HK-2 (cell line): ENCODE results near the gene CARTPT.

Experiments
- DNase-seq: peaks from one replicate; pipeline ENCODE4 v3.0.0-alpha.2; 2018; ENCODE audit not compliant: unreplicated experiment

Gene CARTPT

DNA sequence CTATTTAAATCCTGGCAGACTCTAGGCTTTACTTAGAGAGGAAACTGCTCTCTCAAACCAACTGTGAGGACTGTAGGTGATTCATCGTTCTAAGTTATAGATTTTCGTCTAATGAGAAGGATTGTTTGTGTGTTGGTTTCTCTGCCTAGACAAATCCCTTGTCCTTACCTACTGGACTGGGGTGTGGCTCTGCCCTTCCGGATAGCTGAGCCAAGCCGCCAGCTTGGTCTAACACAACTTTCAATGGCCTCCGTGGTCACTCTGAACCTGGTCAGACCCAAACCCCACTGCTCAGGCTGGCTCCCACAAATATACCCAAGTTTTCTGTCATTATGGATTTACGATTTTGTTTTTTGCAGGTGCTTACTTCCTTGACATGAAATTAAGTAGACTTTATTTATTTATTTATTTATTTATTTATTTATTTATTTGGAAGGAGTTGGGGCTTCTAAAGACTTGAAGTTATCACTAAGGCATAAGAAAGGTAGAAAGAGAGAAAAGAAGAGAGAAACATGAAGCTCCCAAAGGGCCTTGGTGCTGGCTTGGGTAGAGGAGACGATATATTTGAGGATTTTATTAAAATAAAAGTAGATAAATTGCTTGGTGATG, 19.0 kb downstream of the CARTPT start:
- DNase-seq, result no peak

DNA sequence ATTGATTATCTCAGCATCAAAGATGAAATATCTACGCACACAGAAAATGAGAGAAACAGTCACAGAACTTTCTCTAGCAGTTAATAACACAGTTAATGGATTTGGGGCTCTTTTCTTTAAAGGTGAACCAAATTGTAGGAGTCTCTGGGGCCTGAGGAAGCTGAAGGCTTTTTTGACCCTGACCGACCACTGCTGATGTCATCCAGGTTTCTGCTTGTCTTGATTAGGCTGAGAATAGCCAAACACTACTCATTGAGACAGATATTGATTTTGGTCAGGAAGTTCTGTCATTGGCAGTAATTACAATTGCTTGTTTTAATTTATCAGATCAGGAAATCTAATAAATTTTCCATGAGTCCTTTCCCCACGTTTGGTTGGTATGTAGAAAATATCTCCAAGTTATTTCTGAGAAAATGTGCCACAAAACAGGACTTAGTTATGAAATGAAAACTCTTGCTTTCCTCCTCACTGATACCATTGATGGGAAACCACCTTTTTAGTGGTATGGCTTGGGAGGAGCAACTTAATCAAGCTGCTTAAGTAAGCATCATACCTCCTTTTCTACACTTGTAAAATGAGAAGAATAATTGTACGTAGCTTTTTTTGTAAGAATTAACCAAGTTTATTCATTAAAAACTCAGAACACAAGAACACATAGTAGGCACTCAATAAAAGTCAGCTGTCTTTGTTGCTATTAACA, 19.7 kb downstream of the CARTPT start:
- no peak for DNase-seq

GRCh38 chr5:71740015-71740753, 21.1 kb downstream of the CARTPT start:
- no peak for DNase-seq

DNA sequence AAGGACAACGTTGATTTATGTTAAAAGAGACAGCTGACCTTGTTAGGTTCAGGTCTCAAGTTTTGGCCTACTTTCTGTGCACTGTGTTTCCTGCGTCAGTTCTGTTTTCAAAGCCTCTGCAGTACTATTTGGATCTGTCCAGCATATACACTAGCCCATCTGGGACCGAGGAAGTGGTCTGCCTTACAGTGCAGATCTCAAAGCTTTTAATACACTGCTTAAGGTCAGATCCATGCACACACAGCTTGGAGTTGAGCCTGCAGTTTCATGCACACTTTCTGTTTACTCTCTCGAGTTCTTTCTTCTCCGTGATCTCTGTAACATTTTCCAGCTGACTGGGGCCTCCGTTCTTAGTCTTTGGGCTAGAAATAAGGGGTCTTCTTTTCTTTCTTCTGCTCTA, 24.1 kb downstream of the CARTPT start:
- no peak for DNase-seq

- no peak for DNase-seq
Measured at GRCh38 chr5:71744009-71744790, 25.1 kb downstream of the CARTPT start.

DNA sequence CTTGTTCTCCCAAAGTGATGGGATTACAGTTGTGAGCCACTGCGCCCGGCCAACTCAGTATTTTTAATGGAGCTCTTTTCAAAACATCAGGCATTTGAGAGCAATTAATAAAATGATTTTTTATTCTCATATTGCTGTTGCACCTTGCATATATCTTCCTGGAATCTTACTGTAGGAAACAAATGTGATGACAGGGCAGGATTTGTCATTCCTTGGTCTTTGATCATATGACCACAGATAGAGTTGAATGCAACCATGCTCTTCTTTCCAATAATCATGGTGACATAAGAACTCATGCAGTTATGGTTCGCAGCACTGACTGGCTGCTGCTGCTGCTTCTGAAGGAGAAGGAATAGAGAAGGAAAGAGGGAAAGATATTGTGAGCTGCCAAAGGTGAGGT, 28.1 kb downstream of the CARTPT start:
- no peak for DNase-seq

- no peak for DNase-seq
Measured at GRCh38 chr5:71748360-71748759, 29.3 kb downstream of the CARTPT start.

DNA sequence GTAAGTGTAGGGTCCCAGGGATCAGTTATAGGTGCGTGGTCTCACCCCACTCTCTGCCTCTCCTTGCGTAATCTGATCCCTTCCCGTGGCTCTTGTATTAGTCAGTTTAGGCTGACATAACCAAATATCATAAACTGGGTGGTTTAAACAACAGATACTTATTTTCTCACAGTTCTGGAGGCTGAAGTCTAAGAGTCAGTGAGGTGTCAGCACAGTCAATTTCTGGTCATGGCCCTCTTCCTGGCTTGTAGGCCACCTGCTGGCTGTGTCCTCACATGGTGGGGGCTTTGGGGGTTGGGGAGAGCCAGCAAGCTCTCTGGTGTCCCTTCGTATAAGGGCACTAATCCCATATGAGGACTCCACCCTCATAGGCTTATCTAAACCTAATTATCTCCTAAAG, 32.3 kb downstream of the CARTPT start:
- DNase-seq, result no peak

- DNase-seq, result no peak
Measured at GRCh38 chr5:71752441-71753190, 33.5 kb downstream of the CARTPT start.

DNA sequence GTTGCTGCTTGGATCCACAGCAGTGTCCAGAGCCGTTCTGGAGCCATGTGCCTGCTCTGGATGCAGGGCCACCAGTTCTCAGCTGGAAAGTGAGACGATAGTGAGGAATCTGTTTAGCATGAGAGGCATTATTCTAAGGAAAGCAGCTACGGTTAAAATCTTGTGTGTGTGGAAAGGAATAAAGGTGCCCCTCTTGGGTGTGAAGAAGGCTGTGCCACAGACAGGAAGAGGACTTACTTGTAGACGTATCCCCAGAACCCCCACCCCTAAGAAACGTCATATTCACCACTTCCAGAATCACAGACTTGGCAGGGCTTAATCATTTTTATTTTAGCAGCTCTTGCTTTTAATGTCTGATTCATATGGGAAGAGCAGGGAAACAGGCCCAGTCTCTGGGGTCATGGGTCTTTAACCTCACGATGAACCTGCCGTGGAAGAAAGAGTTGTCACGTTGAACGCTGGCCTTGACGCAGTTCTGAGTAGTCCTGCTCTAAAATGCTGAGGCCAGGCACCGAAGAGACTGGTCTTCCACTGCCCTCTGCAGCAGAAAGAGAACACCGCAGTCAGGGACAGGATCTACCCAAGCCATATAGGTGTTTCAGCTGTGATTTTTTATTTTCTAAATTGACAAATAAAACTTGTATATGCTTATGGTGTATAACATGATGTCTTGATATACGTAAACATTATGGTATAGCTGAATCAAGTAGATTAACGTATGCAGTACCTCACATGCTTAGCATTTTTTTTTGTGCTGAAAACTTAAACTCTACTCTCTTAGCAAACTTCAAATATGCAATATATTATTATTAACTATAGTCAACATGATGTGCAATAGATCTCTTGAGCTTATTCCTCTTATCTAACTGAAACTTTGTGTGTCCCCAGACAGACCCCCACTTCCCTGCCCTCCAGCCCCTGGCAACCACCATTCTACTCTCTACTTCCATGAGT, 38.8 kb downstream of the CARTPT start:
- DNase-seq, result peak; percentile 43

GRCh38 chr5:71762826-71763225, 43.8 kb downstream of the CARTPT start:
- DNase-seq, result no peak

GRCh38 chr5:71767661-71768060, 48.6 kb downstream of the CARTPT start:
- no peak for DNase-seq

DNA sequence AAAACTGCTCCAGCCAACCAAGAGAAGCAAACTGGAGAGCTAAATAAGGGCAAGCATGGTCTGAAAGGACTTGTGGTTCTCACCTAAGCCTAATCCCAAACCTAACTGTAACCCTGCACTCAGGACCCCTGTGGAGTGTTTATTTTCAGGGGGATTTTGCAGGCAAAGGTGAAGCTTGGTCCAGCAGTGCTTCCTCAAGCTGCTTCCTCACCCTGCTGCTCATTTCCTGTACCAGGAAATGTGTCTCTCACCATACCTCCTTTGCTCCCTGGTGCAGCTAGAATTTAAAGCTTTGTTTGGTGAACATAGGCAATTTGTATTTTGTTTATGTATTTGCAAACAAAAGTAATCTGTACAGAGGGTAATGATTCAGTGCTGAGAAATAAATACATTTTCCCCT, 50.2 kb downstream of the CARTPT start:
- DNase-seq, result no peak

DNA sequence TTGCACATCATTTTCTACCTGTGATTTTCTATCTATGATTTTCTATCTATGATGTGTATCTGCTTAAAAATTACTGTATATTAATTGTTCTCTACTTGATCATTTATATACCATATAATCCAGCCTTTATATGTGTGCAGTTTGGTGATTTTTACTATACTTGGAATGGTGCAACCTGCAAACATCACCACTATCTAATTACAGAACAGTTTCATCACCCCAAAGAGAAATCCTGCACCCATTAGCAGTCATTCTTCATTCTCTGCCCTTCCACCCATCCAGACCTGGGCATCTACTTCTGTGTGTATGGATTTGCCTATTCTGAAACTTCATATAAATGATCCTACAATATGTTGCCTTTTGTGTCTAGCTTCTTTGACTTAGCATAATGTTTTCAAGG, 51.3 kb downstream of the CARTPT start:
- no peak for DNase-seq
